ENCODE data around the gene TPO. TPM values are rescaled to one million over a fixed set of nuclear protein-coding genes. Genes with fewer than 3 reads are reported as not detected.

TPO gene
- total RNA-seq, 2 donors from 2014 or later, result 0.80 to 0.94 TPM

DNA sequence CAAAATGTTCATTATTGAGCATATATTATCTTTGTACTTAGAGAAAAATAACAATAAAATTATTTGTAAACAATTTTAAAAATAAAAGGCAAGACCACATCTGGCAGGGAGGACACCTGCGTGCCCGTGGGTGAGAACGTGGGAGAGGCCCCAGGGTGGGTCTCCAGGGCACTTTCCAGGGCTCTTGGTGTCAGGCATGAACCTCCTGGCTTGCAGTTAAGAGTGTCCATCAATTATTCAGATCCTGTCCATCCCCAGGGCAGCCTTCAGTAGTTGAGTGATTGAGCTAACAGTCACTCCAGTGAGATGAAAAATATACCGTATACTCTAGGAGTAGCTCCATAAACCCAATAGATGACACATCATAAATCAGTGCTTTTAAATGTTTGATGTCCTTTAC is 49.7 kb downstream of the TPO start:
- intact Hi-C loops (cut with DNase I), result no loop called here
- no peaks in the 10 kb centered on the region for H3K9me3 ChIP-seq
- no peaks in the 10 kb centered on the region for H3K36me3 ChIP-seq
- no peaks in the 10 kb centered on the region for H3K4me1 ChIP-seq
- TF ChIP-seq CTCF (IDR thresholded peaks at IDR 0.05), result no peak
- no peaks in the 10 kb centered on the region for H3K27me3 ChIP-seq
- no peak overlapping the region for H3K9ac ChIP-seq (ENCODE audit: low read depth in 2 of 2, low read length in 2 of 2)
- no peak overlapping the region for H3K4me3 ChIP-seq
- no peak for DNase-seq
- H3K27ac ChIP-seq, result no peak overlapping the region

DNA sequence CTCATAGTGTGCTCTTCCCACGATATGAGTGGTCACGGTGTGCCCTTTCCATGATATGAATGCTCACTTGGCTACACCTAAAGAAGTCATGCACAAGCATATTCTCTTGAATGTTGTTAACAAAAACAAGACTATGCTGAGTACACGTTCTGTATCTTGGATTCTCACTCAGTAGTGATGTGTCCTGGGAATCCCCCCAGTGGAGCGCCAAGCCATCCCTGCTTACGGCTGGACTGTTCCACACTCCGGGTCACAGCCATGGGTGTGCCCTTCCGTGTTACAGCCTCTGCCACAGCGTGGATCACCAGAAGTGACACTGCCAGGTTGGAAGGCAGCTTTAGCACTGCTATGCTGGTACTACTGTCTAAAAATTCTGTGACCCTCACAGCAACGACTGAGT is 59.1 kb downstream of the TPO start:
- TF ChIP-seq CTCF (IDR thresholded peaks at IDR 0.05), result no peak
- Histone ChIP-seq H3K4me1 (no peaks in the 10 kb centered on the region), H3K9ac (ENCODE audit: low read depth in 2 of 2, low read length in 2 of 2) (no peak overlapping the region), H3K27ac (no peak overlapping the region), H3K27me3 (no peaks in the 10 kb centered on the region), H3K4me3 (no peak overlapping the region), H3K36me3 (no peaks in the 10 kb centered on the region), H3K9me3 (no peaks in the 10 kb centered on the region)
- intact Hi-C loops (cut with DNase I), result no loop called here
- DNase-seq, result no peak

DNA sequence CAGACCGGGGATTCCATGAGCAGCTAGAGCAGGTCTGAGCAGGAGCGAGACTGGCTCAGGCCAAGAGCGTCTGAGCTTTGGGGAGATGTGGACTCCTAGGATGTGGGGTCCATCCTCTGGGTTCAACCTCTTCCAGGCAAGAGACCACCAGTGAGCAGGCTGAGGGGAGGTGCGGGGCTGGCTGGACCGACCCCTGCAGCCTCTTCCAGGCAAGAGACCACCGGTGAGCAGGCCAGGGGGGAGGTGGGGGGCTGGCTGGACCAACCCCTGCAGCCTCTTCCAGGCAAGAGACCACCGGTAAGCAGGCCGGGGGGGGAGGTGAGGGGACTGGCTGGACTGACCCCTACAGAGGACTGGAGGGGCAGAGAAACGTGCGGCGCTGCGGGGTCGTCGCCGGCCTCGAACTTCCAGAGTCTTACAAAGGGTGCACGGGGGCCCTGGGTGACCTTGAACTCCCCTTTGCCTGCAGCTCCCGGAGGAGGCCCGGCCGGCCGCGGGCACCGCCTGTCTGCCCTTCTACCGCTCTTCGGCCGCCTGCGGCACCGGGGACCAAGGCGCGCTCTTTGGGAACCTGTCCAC is 63.4 kb downstream of the TPO start:
- Histone ChIP-seq H3K9ac (ENCODE audit: low read depth in 2 of 2, low read length in 2 of 2) (no peak overlapping the region), H3K9me3 (no peaks in the 10 kb centered on the region), H3K36me3 (no peaks in the 10 kb centered on the region), H3K27ac (no peak overlapping the region), H3K4me1 (no peaks in the 10 kb centered on the region), H3K4me3 (no peak overlapping the region), H3K27me3 (no peaks in the 10 kb centered on the region)
- no peak for TF ChIP-seq CTCF (IDR thresholded peaks at IDR 0.05)
- intact Hi-C loops (cut with DNase I), result no loop called here
- DNase-seq, result no peak

GRCh38 chr2:1477196-1478040 is 64.2 kb downstream of the TPO start:
- no peaks in the 10 kb centered on the region for H3K36me3 ChIP-seq
- no peaks in the 10 kb centered on the region for H3K4me1 ChIP-seq
- no peak for DNase-seq
- H3K9ac ChIP-seq (ENCODE audit: low read depth in 2 of 2, low read length in 2 of 2), result no peak overlapping the region
- TF ChIP-seq CTCF (IDR thresholded peaks at IDR 0.05), result no peak
- no peak overlapping the region for H3K27ac ChIP-seq
- intact Hi-C loops (cut with DNase I), result no loop called here
- no peaks in the 10 kb centered on the region for H3K27me3 ChIP-seq
- no peaks in the 10 kb centered on the region for H3K9me3 ChIP-seq
- H3K4me3 ChIP-seq, result no peak overlapping the region

- no peaks in the 10 kb centered on the region for H3K27me3 ChIP-seq
- intact Hi-C loops (cut with DNase I), result no loop called here
- no peak for DNase-seq
- no peaks in the 10 kb centered on the region for H3K9me3 ChIP-seq
- no peak overlapping the region for H3K4me3 ChIP-seq
- no peak overlapping the region for H3K27ac ChIP-seq
- TF ChIP-seq CTCF (IDR thresholded peaks at IDR 0.05), result no peak
- H3K4me1 ChIP-seq, result no peaks in the 10 kb centered on the region
- H3K36me3 ChIP-seq, result no peaks in the 10 kb centered on the region
- no peak overlapping the region for H3K9ac ChIP-seq (ENCODE audit: low read depth in 2 of 2, low read length in 2 of 2)
These were observed 65.3 kb downstream of the TPO start for GRCh38 chr2:1478311-1479305.
